Measurements from ENCODE around the gene IRF2BPL. TPM values are rescaled to one million over a fixed set of nuclear protein-coding genes. Genes with fewer than 3 reads are reported as not detected.

The IRF2BPL gene
- polyA plus RNA-seq, 4 donors, result 2.0 to 15.9 (median 8.8) TPM

DNA sequence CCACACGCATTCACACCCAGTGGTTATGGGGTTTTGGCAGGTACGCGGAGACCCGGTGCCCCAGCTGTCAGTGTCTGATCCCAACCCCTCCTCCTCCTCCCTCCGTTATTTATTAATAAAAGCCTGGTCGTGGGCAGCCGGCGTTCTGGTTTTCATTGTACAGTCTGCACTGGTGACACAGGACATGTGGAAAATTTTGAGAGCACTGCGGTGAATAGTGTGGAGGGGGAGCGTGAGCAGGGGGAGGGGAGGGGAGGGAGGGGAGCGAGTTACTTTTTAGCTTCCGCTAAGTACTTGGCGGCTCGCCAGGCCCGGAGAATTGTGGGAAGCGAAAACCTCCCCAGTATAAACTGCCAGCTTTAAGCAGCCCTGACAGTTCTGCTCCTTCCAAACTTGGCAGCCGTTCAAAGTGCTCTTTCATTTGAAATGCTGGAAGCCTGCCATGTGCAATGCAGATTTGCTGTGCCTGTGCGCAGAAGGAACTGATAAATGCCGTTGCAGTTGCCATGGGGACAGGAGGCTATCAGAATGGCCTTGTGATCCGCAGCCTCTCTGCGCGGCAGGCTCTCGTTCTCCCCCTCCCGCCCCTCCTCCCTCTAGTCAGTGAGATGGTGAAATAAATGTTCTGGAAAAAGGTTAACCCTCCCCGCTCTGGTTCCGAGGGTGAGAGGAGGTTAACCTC lies 11.7 kb upstream of the IRF2BPL start:
- Histone ChIP-seq H3K4me1 (ENCODE audit: control insufficient read depth in 3 of 3, insufficient read depth in 2 of 3, low read depth in 1 of 3, low read length in 2 of 3) (peaks cover 8 to 63% (median 44%) of the 10 kb centered on the region in 3 donors), H3K9me3 (ENCODE audit: control insufficient read depth in 2 of 2, insufficient read depth in 1 of 2, low read depth in 1 of 2, low read length in 1 of 2) (no peaks in the 10 kb centered on the region), H3K27ac (ENCODE audit: low read depth in 1 of 3, low read length in 2 of 3) (peak overlapping the region; percentile 73 to 98 (median 94)), H3K36me3 (ENCODE audit: control insufficient read depth in 3 of 3, insufficient read depth in 2 of 3, low read depth in 1 of 3, low read length in 3 of 3) (no peaks in the 10 kb centered on the region), H3K27me3 (ENCODE audit: control insufficient read depth in 3 of 3, insufficient read depth in 3 of 3, low read length in 3 of 3) (no peaks in the 10 kb centered on the region), H3K4me3 (ENCODE audit: low read depth in 1 of 3, low read length in 3 of 3) (peak overlapping the region; percentile 5 to 43 (median 38))
- WGBS, 3 donors, result 0% methylated on average over 26 of the region's 26 CpGs
- DNase-seq, result peak; percentile 99 to 100
- no peak for FAIRE-seq

DNA sequence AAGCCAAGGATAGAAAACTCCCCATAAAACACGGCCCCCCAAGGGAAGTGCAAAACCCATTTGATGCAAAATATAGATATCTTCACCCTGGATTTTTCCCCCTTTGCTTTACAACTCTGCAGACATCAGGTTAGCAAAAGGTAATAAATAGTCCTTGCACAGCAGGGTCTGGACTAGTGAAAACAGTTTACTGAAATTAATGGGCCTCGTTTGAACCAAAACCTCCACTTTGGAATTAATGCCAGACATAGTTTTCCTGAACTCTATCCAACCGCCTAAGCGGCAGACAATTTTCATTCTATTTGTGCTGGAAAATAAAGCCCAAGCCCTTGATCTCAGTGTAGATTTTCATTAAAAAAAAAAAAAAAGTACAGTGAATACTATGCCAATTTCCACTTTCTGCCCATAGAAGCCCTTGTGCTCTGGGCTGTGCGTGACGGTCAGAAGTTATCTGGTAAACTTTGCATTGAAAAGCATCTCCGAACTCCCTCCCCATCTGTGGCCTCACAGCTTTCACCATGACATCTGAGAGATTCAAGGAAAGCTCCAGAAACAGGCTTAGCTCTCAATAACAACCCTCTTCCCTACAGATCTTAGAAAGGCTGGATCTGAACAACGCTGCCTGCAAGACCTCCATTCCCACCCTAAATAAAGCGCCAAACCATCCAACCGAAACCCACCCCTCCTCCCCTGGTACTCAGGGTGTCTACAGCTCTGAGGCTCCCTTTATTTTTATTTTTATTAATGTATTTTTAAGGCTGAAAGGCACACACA lies 11.0 kb upstream of the IRF2BPL start:
- H3K36me3 ChIP-seq (ENCODE audit: control insufficient read depth in 3 of 3, insufficient read depth in 2 of 3, low read depth in 1 of 3, low read length in 3 of 3), result no peaks in the 10 kb centered on the region
- FAIRE-seq (no peak), DNase-seq (peak in 1 of 2 donors; percentile 52)
- peaks cover 8 to 60% (median 40%) of the 10 kb centered on the region in 3 donors for H3K4me1 ChIP-seq (ENCODE audit: control insufficient read depth in 3 of 3, insufficient read depth in 2 of 3, low read depth in 1 of 3, low read length in 2 of 3)
- no peaks in the 10 kb centered on the region for H3K27me3 ChIP-seq (ENCODE audit: control insufficient read depth in 3 of 3, insufficient read depth in 3 of 3, low read length in 3 of 3)
- H3K27ac ChIP-seq (ENCODE audit: low read depth in 1 of 3, low read length in 2 of 3), result peak overlapping the region; percentile 73 to 98 (median 94)
- 23 to 41% (median 36%) methylated on average over 10 of the region's 10 CpGs for WGBS, 3 donors
- no peaks in the 10 kb centered on the region for H3K9me3 ChIP-seq (ENCODE audit: control insufficient read depth in 2 of 2, insufficient read depth in 1 of 2, low read depth in 1 of 2, low read length in 1 of 2)
- peak overlapping the region in 2 of 3 donors; percentile 38 to 43 for H3K4me3 ChIP-seq (ENCODE audit: low read depth in 1 of 3, low read length in 3 of 3)

DNA sequence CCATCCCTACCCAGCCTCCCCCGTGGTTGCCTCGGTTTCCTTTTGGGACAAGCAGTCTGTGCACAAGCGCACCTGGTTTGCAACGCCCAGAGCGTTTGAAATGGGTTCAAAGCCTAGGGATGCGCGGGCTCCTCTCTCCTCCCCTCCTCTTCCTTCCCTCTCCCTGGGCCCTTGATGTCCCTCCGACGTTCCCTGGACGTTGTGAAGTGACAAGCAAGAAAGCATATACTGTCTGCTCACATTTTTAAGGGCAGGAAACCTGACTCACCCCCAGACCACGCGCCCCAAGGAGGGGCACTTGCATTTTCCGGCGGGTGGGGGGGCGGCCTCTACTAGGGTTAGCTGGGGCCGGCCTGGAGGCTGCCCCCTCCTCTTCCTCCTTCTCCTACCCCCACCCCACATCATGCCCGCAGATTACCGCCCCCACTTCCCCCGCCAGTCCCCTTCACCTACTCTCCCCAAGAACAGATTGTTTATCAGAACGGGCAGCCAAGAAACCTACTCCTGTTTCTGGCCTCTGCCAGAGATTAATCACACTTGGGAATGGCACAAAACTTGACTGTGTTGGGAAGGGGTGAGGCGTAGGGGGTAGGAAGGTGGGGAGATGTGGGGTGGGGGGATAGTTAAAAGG lies 9.5 kb upstream of the IRF2BPL start:
- Histone ChIP-seq H3K4me1 (ENCODE audit: control insufficient read depth in 3 of 3, insufficient read depth in 2 of 3, low read depth in 1 of 3, low read length in 2 of 3) (peaks cover 2 to 57% (median 34%) of the 10 kb centered on the region in 3 donors), H3K9me3 (ENCODE audit: control insufficient read depth in 2 of 2, insufficient read depth in 1 of 2, low read depth in 1 of 2, low read length in 1 of 2) (no peaks in the 10 kb centered on the region), H3K27me3 (ENCODE audit: control insufficient read depth in 3 of 3, insufficient read depth in 3 of 3, low read length in 3 of 3) (no peaks in the 10 kb centered on the region), H3K27ac (ENCODE audit: low read depth in 1 of 3, low read length in 2 of 3) (peak overlapping the region in 2 of 3 donors; percentile 84 to 94), H3K36me3 (ENCODE audit: control insufficient read depth in 3 of 3, insufficient read depth in 2 of 3, low read depth in 1 of 3, low read length in 3 of 3) (no peaks in the 10 kb centered on the region), H3K4me3 (ENCODE audit: low read depth in 1 of 3, low read length in 3 of 3) (no peak overlapping the region)
- FAIRE-seq, result no peak
- no peak for DNase-seq
- 35 to 76% (median 65%) methylated on average over 20 to 21 of the region's 21 CpGs for WGBS, 3 donors

DNA sequence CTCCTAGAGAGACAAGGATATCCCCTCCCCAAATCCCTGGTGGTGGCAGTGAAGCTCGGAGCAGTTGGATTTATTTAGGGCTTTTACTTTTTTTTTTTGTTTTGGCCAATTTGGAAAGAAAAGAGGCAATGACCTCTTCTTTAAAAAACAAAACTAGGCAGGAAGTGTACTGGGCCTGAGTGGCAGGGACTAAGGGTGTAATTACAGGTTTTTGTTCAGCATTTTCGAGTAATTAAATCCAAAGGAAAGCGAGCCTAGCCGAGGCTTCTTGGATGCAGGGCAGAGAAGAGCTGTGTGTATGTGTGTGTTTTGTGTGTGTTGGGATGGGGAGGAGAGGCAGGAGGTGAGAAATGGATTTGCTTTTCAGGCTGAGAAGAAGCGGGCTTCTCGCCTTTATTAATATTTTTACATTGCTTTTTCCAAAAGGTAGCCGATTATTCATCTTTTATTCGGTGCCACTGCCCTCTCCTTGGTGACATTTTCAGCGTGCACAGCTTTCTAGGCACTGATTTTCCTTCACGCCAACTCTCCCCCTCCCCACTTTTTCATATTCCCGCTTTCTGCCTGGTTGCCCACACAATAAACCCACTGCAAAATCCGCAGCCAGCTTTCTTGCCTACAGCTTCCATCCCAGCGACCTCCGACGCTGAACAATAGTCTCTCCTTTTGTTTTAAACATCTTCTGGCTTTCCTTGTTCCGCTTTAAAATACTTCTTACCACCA lies 8.9 kb upstream of the IRF2BPL start:
- no peaks in the 10 kb centered on the region for H3K27me3 ChIP-seq (ENCODE audit: control insufficient read depth in 3 of 3, insufficient read depth in 3 of 3, low read length in 3 of 3)
- H3K4me3 ChIP-seq (ENCODE audit: low read depth in 1 of 3, low read length in 3 of 3), result no peak overlapping the region
- WGBS, 3 donors, result 71 to 89% (median 86%) methylated on average over 16 of the region's 16 CpGs
- H3K9me3 ChIP-seq (ENCODE audit: control insufficient read depth in 2 of 2, insufficient read depth in 1 of 2, low read depth in 1 of 2, low read length in 1 of 2), result no peaks in the 10 kb centered on the region
- FAIRE-seq, result no peak
- no peak for DNase-seq
- peak overlapping the region; percentile 2 to 94 (median 84) for H3K27ac ChIP-seq (ENCODE audit: low read depth in 1 of 3, low read length in 2 of 3)
- peaks cover 2 to 61% (median 29%) of the 10 kb centered on the region in 3 donors for H3K4me1 ChIP-seq (ENCODE audit: control insufficient read depth in 3 of 3, insufficient read depth in 2 of 3, low read depth in 1 of 3, low read length in 2 of 3)
- no peaks in the 10 kb centered on the region for H3K36me3 ChIP-seq (ENCODE audit: control insufficient read depth in 3 of 3, insufficient read depth in 2 of 3, low read depth in 1 of 3, low read length in 3 of 3)

GRCh38 chr14:77036484-77037214 lies 8.1 kb upstream of the IRF2BPL start:
- peaks cover 2 to 63% (median 26%) of the 10 kb centered on the region in 3 donors for H3K4me1 ChIP-seq (ENCODE audit: control insufficient read depth in 3 of 3, insufficient read depth in 2 of 3, low read depth in 1 of 3, low read length in 2 of 3)
- no peaks in the 10 kb centered on the region for H3K9me3 ChIP-seq (ENCODE audit: control insufficient read depth in 2 of 2, insufficient read depth in 1 of 2, low read depth in 1 of 2, low read length in 1 of 2)
- DNase-seq (no peak), FAIRE-seq (no peak)
- peak overlapping the region; percentile 2 to 84 (median 15) for H3K27ac ChIP-seq (ENCODE audit: low read depth in 1 of 3, low read length in 2 of 3)
- H3K4me3 ChIP-seq (ENCODE audit: low read depth in 1 of 3, low read length in 3 of 3), result no peak overlapping the region
- WGBS, 3 donors, result 75 to 87% (median 82%) methylated on average over 6 of the region's 6 CpGs
- no peaks in the 10 kb centered on the region for H3K36me3 ChIP-seq (ENCODE audit: control insufficient read depth in 3 of 3, insufficient read depth in 2 of 3, low read depth in 1 of 3, low read length in 3 of 3)
- H3K27me3 ChIP-seq (ENCODE audit: control insufficient read depth in 3 of 3, insufficient read depth in 3 of 3, low read length in 3 of 3), result no peaks in the 10 kb centered on the region

GRCh38 chr14:77035267-77035666 lies 6.8 kb upstream of the IRF2BPL start:
- Histone ChIP-seq H3K27ac (ENCODE audit: low read depth in 1 of 3, low read length in 2 of 3) (peak overlapping the region in 2 of 3 donors; percentile 13 to 84), H3K4me1 (ENCODE audit: control insufficient read depth in 3 of 3, insufficient read depth in 2 of 3, low read depth in 1 of 3, low read length in 2 of 3) (peaks cover 0 to 58% (median 15%) of the 10 kb centered on the region in 3 donors)

GRCh38 chr14:77033622-77034589 lies 5.4 kb upstream of the IRF2BPL start:
- peak; percentile 63 to 87 for DNase-seq
- Histone ChIP-seq H3K4me3 (ENCODE audit: low read depth in 1 of 3, low read length in 3 of 3) (peak overlapping the region; percentile 48 to 59 (median 51)), H3K4me1 (ENCODE audit: control insufficient read depth in 3 of 3, insufficient read depth in 2 of 3, low read depth in 1 of 3, low read length in 2 of 3) (peaks cover 0 to 65% (median 16%) of the 10 kb centered on the region in 3 donors), H3K27ac (ENCODE audit: low read depth in 1 of 3, low read length in 2 of 3) (peak overlapping the region; percentile 67 to 94 (median 85)), H3K9me3 (ENCODE audit: control insufficient read depth in 2 of 2, insufficient read depth in 1 of 2, low read depth in 1 of 2, low read length in 1 of 2) (no peaks in the 10 kb centered on the region), H3K36me3 (ENCODE audit: control insufficient read depth in 3 of 3, insufficient read depth in 2 of 3, low read depth in 1 of 3, low read length in 3 of 3) (no peaks in the 10 kb centered on the region), H3K27me3 (ENCODE audit: control insufficient read depth in 3 of 3, insufficient read depth in 3 of 3, low read length in 3 of 3) (no peaks in the 10 kb centered on the region)
- WGBS, 3 donors, result 2 to 5% (median 3%) methylated on average over 31 to 37 of the region's 37 CpGs
- no peak for FAIRE-seq

More at GRCh38 chr14:77035267-77035666, 6.8 kb upstream of the IRF2BPL start:
- DNase-seq (no peak), FAIRE-seq (no peak)
- Histone ChIP-seq H3K9me3 (ENCODE audit: control insufficient read depth in 2 of 2, insufficient read depth in 1 of 2, low read depth in 1 of 2, low read length in 1 of 2) (no peaks in the 10 kb centered on the region), H3K4me3 (ENCODE audit: low read depth in 1 of 3, low read length in 3 of 3) (no peak overlapping the region), H3K36me3 (ENCODE audit: control insufficient read depth in 3 of 3, insufficient read depth in 2 of 3, low read depth in 1 of 3, low read length in 3 of 3) (no peaks in the 10 kb centered on the region), H3K27me3 (ENCODE audit: control insufficient read depth in 3 of 3, insufficient read depth in 3 of 3, low read length in 3 of 3) (no peaks in the 10 kb centered on the region)
- 88 to 94% (median 90%) methylated on average over 4 of the region's 4 CpGs for WGBS, 3 donors

All from small intestine (tissue), 7 donors.